Activated CD8-positive, alpha-beta memory T cell treated with anti-CD3 and anti-CD28 coated beads, Interleukin-2, amount 50 U/mL, for 48 hours (primary cell): ENCODE measurements around the gene CNTN5.

Experiments used
- DNase-seq: peaks from one replicate; pipeline ENCODE4 v3.0.0-alpha.2; 2020

The CNTN5 gene

GRCh38 chr11:99640671-99641070 lies 619.9 kb downstream of the CNTN5 start:
- DNase-seq, result no peak

- DNase-seq, result no peak
Observed at GRCh38 chr11:99645934-99646333, 625.2 kb downstream of the CNTN5 start.

- DNase-seq, result no peak
Observed at GRCh38 chr11:99670067-99670676, 649.4 kb downstream of the CNTN5 start.

GRCh38 chr11:99671808-99672409 lies 651.2 kb downstream of the CNTN5 start:
- no peak for DNase-seq

GRCh38 chr11:99676292-99676691 lies 655.5 kb downstream of the CNTN5 start:
- DNase-seq, result no peak

- no peak for DNase-seq
Observed at GRCh38 chr11:99682171-99682570, 661.4 kb downstream of the CNTN5 start.

- DNase-seq, result no peak
Observed at GRCh38 chr11:99682646-99683045, 661.9 kb downstream of the CNTN5 start.

GRCh38 chr11:99683933-99684332 lies 663.2 kb downstream of the CNTN5 start:
- DNase-seq, result no peak

- no peak for DNase-seq
Observed at GRCh38 chr11:99686838-99687237, 666.1 kb downstream of the CNTN5 start.

- DNase-seq, result no peak
Observed at GRCh38 chr11:99687320-99687719, 666.6 kb downstream of the CNTN5 start.

- no peak for DNase-seq
Observed at GRCh38 chr11:99693941-99694492, 673.3 kb downstream of the CNTN5 start.

- DNase-seq, result no peak
Observed at GRCh38 chr11:99695106-99695505, 674.4 kb downstream of the CNTN5 start.

- no peak for DNase-seq
Observed at GRCh38 chr11:99706848-99707247, 686.1 kb downstream of the CNTN5 start.

- no peak for DNase-seq
Observed at GRCh38 chr11:99708928-99709672, 688.4 kb downstream of the CNTN5 start.

GRCh38 chr11:99716302-99716701 lies 695.6 kb downstream of the CNTN5 start:
- DNase-seq, result no peak

GRCh38 chr11:99718291-99718690 lies 697.5 kb downstream of the CNTN5 start:
- no peak for DNase-seq

- no peak for DNase-seq
Observed at GRCh38 chr11:99739464-99740089, 718.8 kb downstream of the CNTN5 start.

GRCh38 chr11:99742501-99742900 lies 721.8 kb downstream of the CNTN5 start:
- DNase-seq, result no peak

GRCh38 chr11:99759787-99760186 lies 739.0 kb downstream of the CNTN5 start:
- DNase-seq, result no peak

- no peak for DNase-seq
Observed at GRCh38 chr11:99766811-99767210, 746.1 kb downstream of the CNTN5 start.

GRCh38 chr11:99773646-99774045 lies 752.9 kb downstream of the CNTN5 start:
- DNase-seq, result no peak

GRCh38 chr11:99781074-99781473 lies 760.3 kb downstream of the CNTN5 start:
- DNase-seq, result no peak

- DNase-seq, result no peak
Observed at GRCh38 chr11:99791354-99791753, 770.6 kb downstream of the CNTN5 start.

- DNase-seq, result no peak
Observed at GRCh38 chr11:99795999-99796398, 775.2 kb downstream of the CNTN5 start.
